H9 (cell line): ENCODE measurements around the gene CAMTA1. TPM values are rescaled to one million over a fixed set of nuclear protein-coding genes. Genes with fewer than 3 reads are reported as not detected.

ENCODE experiments used
- DNase-seq: peaks from one replicate; pipeline ENCODE4 v3.0.0-alpha.2; 2017
- H2AFZ ChIP-seq: one replicate; pipeline ENCODE4 v1.6.1; 2013; ENCODE audit warnings: mild to moderate bottlenecking, low read length, control low read depth, moderate library complexity
- H2AK5ac ChIP-seq: 2 replicates; pipeline ENCODE4 v1.6.1; 2013; ENCODE audit warnings: low read length, control low read depth, mixed read lengths; ENCODE audit not compliant: insufficient read length
- H2BK120ac ChIP-seq: one replicate; pipeline ENCODE4 v1.6.1; 2013; ENCODE audit warnings: low read depth, mild to moderate bottlenecking, low read length, control low read depth, inconsistent platforms; ENCODE audit not compliant: poor library complexity, severe bottlenecking
- H2BK12ac ChIP-seq: 2 replicates; pipeline ENCODE4 v1.6.1; 2013; ENCODE audit warnings: low read length, control low read depth, mixed read lengths, low read depth; ENCODE audit not compliant: insufficient read length
- H2BK15ac ChIP-seq: 2 replicates; pipeline ENCODE4 v1.6.1; 2013; ENCODE audit warnings: low read depth, low read length, control low read depth
- H2BK20ac ChIP-seq: one replicate; pipeline ENCODE4 v1.6.1; 2013; ENCODE audit warnings: low read depth, mild to moderate bottlenecking, low read length, control low read depth, inconsistent platforms; ENCODE audit not compliant: poor library complexity, severe bottlenecking
- H2BK5ac ChIP-seq: 2 replicates; pipeline ENCODE4 v1.6.1; 2013; ENCODE audit warnings: low read length, control low read depth, mixed read lengths; ENCODE audit not compliant: insufficient read length
- H3K14ac ChIP-seq: 2 replicates; pipeline ENCODE4 v1.6.1; 2013; ENCODE audit warnings: low read length, control low read depth; ENCODE audit not compliant: insufficient read depth
- H3K18ac ChIP-seq: 2 replicates; pipeline ENCODE4 v1.6.1; 2013; ENCODE audit warnings: low read depth, mild to moderate bottlenecking, mixed read lengths, low read length, control low read depth; ENCODE audit not compliant: insufficient read length
- H3K23ac ChIP-seq: 2 replicates; pipeline ENCODE4 v1.6.1; 2013; ENCODE audit warnings: low read length, control low read depth, mixed read lengths, low read depth; ENCODE audit not compliant: insufficient read length
- H3K23me2 ChIP-seq: 2 replicates; pipeline ENCODE4 v1.6.1; 2013; ENCODE audit warnings: low read depth, mild to moderate bottlenecking, mixed read lengths, low read length, control low read depth; ENCODE audit not compliant: insufficient read length, poor library complexity, severe bottlenecking
- H3K27ac ChIP-seq: 2 replicates; pipeline ENCODE4 v1.5.1; 2013; ENCODE audit warnings: low read length, control low read depth, mixed read lengths, low read depth; ENCODE audit not compliant: insufficient read length
- H3K27me3 ChIP-seq: 2 replicates; pipeline ENCODE4 v1.6.1; 2013; ENCODE audit warnings: low read length, control low read depth, inconsistent platforms; ENCODE audit not compliant: insufficient read depth
- H3K4ac ChIP-seq: 2 replicates; pipeline ENCODE4 v1.6.1; 2013; ENCODE audit warnings: low read depth, mild to moderate bottlenecking, control low read depth, inconsistent platforms, low read length, moderate library complexity
- H3K4me1 ChIP-seq: 2 replicates; pipeline ENCODE4 v1.6.1; 2013; ENCODE audit warnings: low read length, control low read depth, inconsistent platforms; ENCODE audit not compliant: insufficient read depth
- H3K4me2 ChIP-seq: 2 replicates; pipeline ENCODE4 v1.6.1; 2013; ENCODE audit warnings: low read length, control low read depth, mixed read lengths; ENCODE audit not compliant: insufficient read length, insufficient read depth
- H3K56ac ChIP-seq: 2 replicates; pipeline ENCODE4 v1.6.1; 2013; ENCODE audit warnings: low read depth, mild to moderate bottlenecking, mixed read lengths, low read length, control low read depth; ENCODE audit not compliant: insufficient read length
- H3K79me1 ChIP-seq: 2 replicates; pipeline ENCODE4 v1.6.1; 2013; ENCODE audit warnings: low read depth, mild to moderate bottlenecking, moderate library complexity, low read length, control low read depth, inconsistent platforms; ENCODE audit not compliant: insufficient read depth, poor library complexity, severe bottlenecking
- H3K79me2 ChIP-seq: 2 replicates; pipeline ENCODE4 v1.6.1; 2013; ENCODE audit warnings: low read length, control low read depth, inconsistent platforms; ENCODE audit not compliant: insufficient read depth
- H3K9ac ChIP-seq: 2 replicates; pipeline ENCODE4 v1.6.1; 2013; ENCODE audit warnings: low read length, control low read depth, mixed read lengths; ENCODE audit not compliant: insufficient read length; ENCODE audit errors: extremely low read depth
- H3K9me3 ChIP-seq: one replicate; pipeline ENCODE4 v1.6.1; 2013; ENCODE audit warnings: low read depth, low read length, inconsistent platforms; ENCODE audit not compliant: control insufficient read depth
- H3T11ph ChIP-seq: one replicate; pipeline ENCODE4 v1.6.1; 2013; ENCODE audit warnings: mild to moderate bottlenecking, low read length, control low read depth, inconsistent platforms
- H4K20me1 ChIP-seq: one replicate; pipeline ENCODE4 v1.6.1; 2013; ENCODE audit not compliant: control insufficient read depth, insufficient read length, insufficient read depth
- H4K5ac ChIP-seq: 2 replicates; pipeline ENCODE4 v1.6.1; 2013; ENCODE audit warnings: low read depth, mild to moderate bottlenecking, mixed read lengths, low read length, control low read depth; ENCODE audit not compliant: insufficient read length
- H4K8ac ChIP-seq: replicated peaks from 2 replicates; pipeline ENCODE4 v1.6.1; 2013; ENCODE audit warnings: low read length, control low read depth, mixed read lengths, low read depth; ENCODE audit not compliant: insufficient read length
- H4K91ac ChIP-seq: 2 replicates; pipeline ENCODE4 v1.6.1; 2013; ENCODE audit warnings: low read depth, mild to moderate bottlenecking, moderate library complexity, mixed read lengths, low read length, control low read depth; ENCODE audit not compliant: insufficient read length
- H3K27ac Mint-ChIP-seq, 3 experiments: 2 replicates in 2 of 3; 3 replicates in 1 of 3; pipeline ENCODE4 v1.8.0; 2020 to 2021; ENCODE audit warnings: mixed read lengths in 3 of 3, mild to moderate bottlenecking in 1 of 3, moderate library complexity in 1 of 3
- H3K27me3 Mint-ChIP-seq: 2 replicates; pipeline ENCODE4 v1.8.0; 2021; ENCODE audit warnings: low read depth, mild to moderate bottlenecking, moderate library complexity, mixed read lengths
- H3K36me3 Mint-ChIP-seq, 3 experiments: 2 replicates in 2 of 3; 3 replicates in 1 of 3; pipeline ENCODE4 v1.8.0; 2020 to 2021; ENCODE audit warnings: low read depth in 3 of 3, mixed read lengths in 3 of 3; ENCODE audit not compliant: insufficient read depth in 1 of 3
- H3K4me1 Mint-ChIP-seq, 2 experiments: 2 replicates each; pipeline ENCODE4 v1.8.0; 2020; ENCODE audit warnings: mixed read lengths in 2 of 2
- H3K4me3 Mint-ChIP-seq, 2 experiments: 2 replicates in 1 of 2; 3 replicates in 1 of 2; pipeline ENCODE4 v1.8.0; 2020 to 2021; ENCODE audit warnings: mild to moderate bottlenecking in 2 of 2, mixed read lengths in 2 of 2, moderate library complexity in 1 of 2
- H3K9me3 Mint-ChIP-seq, 2 experiments: 2 replicates in 1 of 2; 3 replicates in 1 of 2; pipeline ENCODE4 v1.8.0; 2020; ENCODE audit warnings: mild to moderate bottlenecking in 2 of 2, mixed read lengths in 2 of 2, moderate library complexity in 1 of 2
- CTCF ChIP-seq: fragments of 200-600 bp; sonication (generic); conservative IDR thresholded peaks from 3 replicates; pipeline ENCODE4 v1.8.0; 2021; ENCODE audit warnings: antibody characterized with exemption, mild to moderate bottlenecking
- WGBS: extraction: QIAGEN DNeasy Blood & Tissue Kit; methylation state at CpG from one replicate; pipeline ENCODE4 v1.1.7; 2013; ENCODE audit warnings: missing lambda C conversion rate, low lambda C conversion rate, mixed read lengths; ENCODE audit not compliant: insufficient read length; ENCODE audit errors: extremely low coverage; 5-methylcytosine and 5-hydroxymethylcytosine counted together
- total RNA-seq: library from RNA; stranded (reverse); gene quantifications from 2 replicates; pipeline ENCODE4 v1.2.1, GENCODE V29; 2021

The CAMTA1 gene
- total RNA-seq, 1 experiment from 2014 or later, result 115 TPM

DNA sequence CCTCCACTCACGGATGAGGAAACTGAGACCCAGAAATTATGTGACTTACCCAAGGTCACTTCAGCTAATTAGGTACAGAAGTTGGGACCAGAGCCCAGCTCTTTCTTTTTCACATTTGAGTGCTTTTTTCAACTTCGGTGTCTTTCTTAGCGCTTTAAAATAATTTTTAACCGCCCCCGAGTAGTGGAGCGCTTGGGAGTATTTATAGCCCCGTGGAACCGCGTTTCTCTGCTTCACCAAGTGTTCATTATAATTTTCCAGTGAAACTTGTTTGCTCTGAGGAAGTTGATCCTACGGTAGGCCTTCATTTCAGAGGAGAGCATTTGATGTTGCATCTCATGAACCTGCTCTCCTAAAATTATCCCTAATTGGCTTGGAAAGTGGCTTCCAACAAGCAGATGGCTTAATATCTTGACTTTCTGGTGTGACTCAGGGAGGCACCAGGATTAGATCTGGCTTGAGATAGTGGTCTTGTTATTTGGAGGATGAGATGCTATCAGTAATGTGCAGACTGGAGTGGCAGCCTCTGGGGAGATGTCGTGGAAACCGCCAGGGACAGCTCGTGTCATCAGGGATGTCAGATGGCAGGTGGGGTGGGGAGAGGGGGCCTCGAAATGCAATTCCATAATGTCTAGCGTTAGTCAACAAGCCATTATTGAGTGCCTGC, 321.3 kb downstream of the CAMTA1 start:
- Mint-ChIP-seq H3K4me3 (no peak overlapping the region), H3K9me3 (0 out of 5 replicates have a peak, but pooled peaks cover 2 to 3% of the 10 kb centered on the region in 2 experiments), H3K27ac (no peak overlapping the region)

More for the DNA sequence above, 321.3 kb downstream of the CAMTA1 start:
- no peak overlapping the region for H4K5ac ChIP-seq
- no peak overlapping the region for H2BK5ac ChIP-seq
- H3K79me2 ChIP-seq, result no peaks in the 10 kb centered on the region
- H3K36me3 Mint-ChIP-seq, result no peaks in the 10 kb centered on the region; a peak in 1 of 7 replicates
- peaks cover 7% of the 10 kb centered on the region for H3K27me3 Mint-ChIP-seq
- H3K27me3 ChIP-seq, result no peaks in the 10 kb centered on the region
- H3K9ac ChIP-seq, result no peak overlapping the region
- peaks cover 5 to 7% of the 10 kb centered on the region in 2 experiments for H3K4me1 Mint-ChIP-seq
- no peak overlapping the region for H4K8ac ChIP-seq
- no peaks in the 10 kb centered on the region for H4K20me1 ChIP-seq
- no peak overlapping the region for H3K56ac ChIP-seq
- no peaks in the 10 kb centered on the region for H3K4me1 ChIP-seq
- H2AK5ac ChIP-seq, result no peak overlapping the region
- H4K91ac ChIP-seq, result no peak overlapping the region
- no peak overlapping the region for H3K4me2 ChIP-seq
- no peak overlapping the region for H3K23ac ChIP-seq
- H3K18ac ChIP-seq, result no peak overlapping the region
- no peaks in the 10 kb centered on the region for H3K9me3 ChIP-seq
- no peak overlapping the region for H2BK15ac ChIP-seq
- no peak overlapping the region for H2BK20ac ChIP-seq
- H3K23me2 ChIP-seq, result no peaks in the 10 kb centered on the region
- H2BK120ac ChIP-seq, result no peak overlapping the region
- TF ChIP-seq CTCF, result no peak
- H3K27ac ChIP-seq, result no peak overlapping the region
- H3K14ac ChIP-seq, result no peak overlapping the region
- DNase-seq, result no peak
- H3K79me1 ChIP-seq, result no peaks in the 10 kb centered on the region
- no peak overlapping the region for H3T11ph ChIP-seq
- no peak overlapping the region for H2AFZ ChIP-seq
- WGBS, result no CpG with 5 or more reads among the region's 15 CpGs
- no peak overlapping the region for H2BK12ac ChIP-seq
- H3K4ac ChIP-seq, result no peak overlapping the region
